Ovary (tissue), 3 donors: ENCODE results near the gene PSTPIP1.

ENCODE experiments used
- POLR2A ChIP-seq: fragments of 450-650 bp; IDR thresholded peaks from one replicate; pipeline ENCODE4 v1.6.1; 2017; ENCODE audit warnings: antibody characterized with exemption, mild to moderate bottlenecking, moderate library complexity
- TF ChIP-seq, protein P1 (sequence below), 3 donors: fragments of 450-650 bp in 2 of 3; fragments of 200-600 bp in 1 of 3; IDR thresholded peaks; one replicate each; pipeline versions ENCODE4 v1.5.1 to v1.8.0; 2016 to 2022; ENCODE audit warnings: antibody characterized with exemption in 3 of 3, mild to moderate bottlenecking in 1 of 3
- donor health status: DM: no; HTN: no; CAD: no.

DNA sequence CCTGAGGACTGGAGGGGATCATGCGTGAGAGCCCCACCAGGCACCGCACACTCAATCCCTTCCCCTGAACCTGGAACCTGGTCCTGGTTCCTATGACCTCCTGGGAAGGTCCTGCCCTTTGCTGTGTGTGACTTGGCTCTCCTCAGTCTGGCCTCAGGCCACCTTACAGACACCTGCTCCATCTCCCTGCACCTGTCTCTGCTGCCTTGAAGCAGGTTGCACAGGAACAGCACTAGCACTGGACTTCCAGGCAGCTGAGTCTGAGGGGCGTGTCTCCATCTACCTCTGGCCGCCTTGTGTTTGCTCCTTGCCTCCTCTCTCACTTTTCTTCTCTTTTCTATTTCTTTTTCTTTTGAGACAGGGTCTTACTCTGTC, 15.4 kb downstream of the PSTPIP1 start:
- TF ChIP-seq, protein P1, sequence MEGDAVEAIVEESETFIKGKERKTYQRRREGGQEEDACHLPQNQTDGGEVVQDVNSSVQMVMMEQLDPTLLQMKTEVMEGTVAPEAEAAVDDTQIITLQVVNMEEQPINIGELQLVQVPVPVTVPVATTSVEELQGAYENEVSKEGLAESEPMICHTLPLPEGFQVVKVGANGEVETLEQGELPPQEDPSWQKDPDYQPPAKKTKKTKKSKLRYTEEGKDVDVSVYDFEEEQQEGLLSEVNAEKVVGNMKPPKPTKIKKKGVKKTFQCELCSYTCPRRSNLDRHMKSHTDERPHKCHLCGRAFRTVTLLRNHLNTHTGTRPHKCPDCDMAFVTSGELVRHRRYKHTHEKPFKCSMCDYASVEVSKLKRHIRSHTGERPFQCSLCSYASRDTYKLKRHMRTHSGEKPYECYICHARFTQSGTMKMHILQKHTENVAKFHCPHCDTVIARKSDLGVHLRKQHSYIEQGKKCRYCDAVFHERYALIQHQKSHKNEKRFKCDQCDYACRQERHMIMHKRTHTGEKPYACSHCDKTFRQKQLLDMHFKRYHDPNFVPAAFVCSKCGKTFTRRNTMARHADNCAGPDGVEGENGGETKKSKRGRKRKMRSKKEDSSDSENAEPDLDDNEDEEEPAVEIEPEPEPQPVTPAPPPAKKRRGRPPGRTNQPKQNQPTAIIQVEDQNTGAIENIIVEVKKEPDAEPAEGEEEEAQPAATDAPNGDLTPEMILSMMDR (IDR thresholded peaks at IDR 0.05), result no peak
- no peak for TF ChIP-seq POLR2A
